ENCODE results near the gene KRT36. TPM values are rescaled to one million over a fixed set of nuclear protein-coding genes. Genes with fewer than 3 reads are reported as not detected.

Gene KRT36
- total and polyA plus RNA-seq, 2 donors (not counting 1 experiment from before 2014, with no cell fraction given) = not detected

DNA sequence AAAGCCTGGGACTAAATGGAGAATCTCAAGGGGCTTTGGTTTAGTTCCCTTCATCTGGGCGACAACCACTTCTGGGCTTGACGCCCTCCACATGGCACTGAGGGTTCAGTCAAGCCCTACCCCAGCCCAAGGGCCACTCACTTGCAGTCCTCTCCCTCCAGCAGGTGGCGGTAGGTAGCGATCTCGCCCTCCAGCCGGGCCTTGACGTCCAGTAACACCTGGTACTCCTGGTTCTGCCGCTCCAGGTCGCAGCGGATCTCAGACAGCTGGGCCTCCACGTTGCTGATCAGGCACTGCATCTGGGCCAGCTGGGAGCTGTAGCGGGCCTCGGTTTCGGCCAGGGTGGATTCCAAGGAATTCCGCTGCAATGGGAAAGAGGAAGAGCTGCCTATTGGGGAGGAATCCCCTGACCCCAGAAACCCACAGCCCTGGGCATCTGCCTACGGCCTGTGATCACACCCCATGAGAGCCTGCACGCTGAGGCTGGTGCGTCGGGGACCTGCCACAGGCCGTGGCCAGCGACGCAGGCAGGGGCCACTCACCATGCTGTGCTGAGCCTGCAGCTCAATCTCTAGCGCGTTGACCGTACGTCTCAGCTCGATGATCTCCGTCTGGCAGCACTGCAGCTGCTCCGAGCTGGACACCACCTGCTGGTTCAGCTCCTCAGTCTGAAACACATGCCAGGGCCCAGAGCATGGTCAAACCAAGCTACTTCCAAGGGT, 2.7 kb downstream of the KRT36 start:
- H3K4me1 ChIP-seq (ENCODE audit: control insufficient read depth in 2 of 2, insufficient read depth in 2 of 2, low read length in 2 of 2) = no peaks in the 10 kb centered on the region
- peaks cover 0 to 4% (median 0%) of the 10 kb centered on the region in 3 donors for H3K9me3 ChIP-seq (ENCODE audit: control extremely low read depth in 1 of 3, control insufficient read depth in 2 of 3, insufficient read depth in 1 of 3, low read length in 2 of 3)
- H3K9ac ChIP-seq (ENCODE audit: low read length) = no peak overlapping the region
- no peaks in the 10 kb centered on the region for H3K4me1 Mint-ChIP-seq
- H3K4me3 Mint-ChIP-seq = no peak overlapping the region
- H3K79me2 ChIP-seq (ENCODE audit: control insufficient read depth, insufficient read depth, low read length) = no peaks in the 10 kb centered on the region
- intact Hi-C loops (cut with micrococcal nuclease) = no loop called here
- 68% methylated on average over 24 of the region's 29 CpGs for WGBS (ENCODE audit: insufficient coverage)
- H3K4me2 ChIP-seq (replicated peaks; ENCODE audit: low read depth, low read length, poor library complexity, severe bottlenecking) = no peak overlapping the region
- H3K9me3 Mint-ChIP-seq (ENCODE audit: insufficient read depth) = no peaks in the 10 kb centered on the region
- H3K36me3 ChIP-seq (replicated peaks in 1 of 2; ENCODE audit: control extremely low read depth in 1 of 2, control insufficient read depth in 1 of 2, extremely low read depth in 1 of 2, insufficient read depth in 2 of 2, low read length in 1 of 2) = no peaks in the 10 kb centered on the region
- ChIA-PET POLR2A (no interaction called here), CTCF (interaction anchor here (0.7 to 1.9 kb wide), 4 partner anchors 62 to 179 kb away, joined by 4 to 5 read pairs (median 4); no protein-coding TSS in a partner anchor)
- H2AFZ ChIP-seq (ENCODE audit: insufficient read depth, low read depth, low read length, poor library complexity, severe bottlenecking) = no peak overlapping the region
- no peaks in the 10 kb centered on the region for H4K20me1 ChIP-seq (ENCODE audit: control insufficient read depth, insufficient read depth, low read length, poor library complexity, severe bottlenecking)
- H3K4me3 ChIP-seq (ENCODE audit: control extremely low read depth in 1 of 5, extremely low read depth in 1 of 5, insufficient read depth in 1 of 5, low read depth in 2 of 5, low read length in 4 of 5) = no peak overlapping the region
- no peak overlapping the region for H3K27ac Mint-ChIP-seq
- peaks cover 28% of the 10 kb centered on the region for H3K27me3 Mint-ChIP-seq
- H3K27me3 ChIP-seq (replicated peaks in 1 of 4; ENCODE audit: control extremely low read depth in 1 of 4, control insufficient read depth in 3 of 4, insufficient read depth in 4 of 4, low read length in 3 of 4) = peaks cover 0 to 7% (median 0%) of the 10 kb centered on the region in 4 experiments
- ATAC-seq (ENCODE audit: low read depth) = no peak
- H3K27ac ChIP-seq (ENCODE audit: low read length in 2 of 2) = no peak overlapping the region
- TF ChIP-seq, protein P1, sequence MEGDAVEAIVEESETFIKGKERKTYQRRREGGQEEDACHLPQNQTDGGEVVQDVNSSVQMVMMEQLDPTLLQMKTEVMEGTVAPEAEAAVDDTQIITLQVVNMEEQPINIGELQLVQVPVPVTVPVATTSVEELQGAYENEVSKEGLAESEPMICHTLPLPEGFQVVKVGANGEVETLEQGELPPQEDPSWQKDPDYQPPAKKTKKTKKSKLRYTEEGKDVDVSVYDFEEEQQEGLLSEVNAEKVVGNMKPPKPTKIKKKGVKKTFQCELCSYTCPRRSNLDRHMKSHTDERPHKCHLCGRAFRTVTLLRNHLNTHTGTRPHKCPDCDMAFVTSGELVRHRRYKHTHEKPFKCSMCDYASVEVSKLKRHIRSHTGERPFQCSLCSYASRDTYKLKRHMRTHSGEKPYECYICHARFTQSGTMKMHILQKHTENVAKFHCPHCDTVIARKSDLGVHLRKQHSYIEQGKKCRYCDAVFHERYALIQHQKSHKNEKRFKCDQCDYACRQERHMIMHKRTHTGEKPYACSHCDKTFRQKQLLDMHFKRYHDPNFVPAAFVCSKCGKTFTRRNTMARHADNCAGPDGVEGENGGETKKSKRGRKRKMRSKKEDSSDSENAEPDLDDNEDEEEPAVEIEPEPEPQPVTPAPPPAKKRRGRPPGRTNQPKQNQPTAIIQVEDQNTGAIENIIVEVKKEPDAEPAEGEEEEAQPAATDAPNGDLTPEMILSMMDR (IDR thresholded peaks at IDR 0.05) = peak; percentile 31
- TF ChIP-seq EZH2 (IDR thresholded peaks at IDR 0.05; ENCODE audit: borderline replicate concordance, insufficient read depth, low read depth, low read length, poor library complexity, severe bottlenecking) = no peak
- peak; percentile 30 for DNase-seq

DNA sequence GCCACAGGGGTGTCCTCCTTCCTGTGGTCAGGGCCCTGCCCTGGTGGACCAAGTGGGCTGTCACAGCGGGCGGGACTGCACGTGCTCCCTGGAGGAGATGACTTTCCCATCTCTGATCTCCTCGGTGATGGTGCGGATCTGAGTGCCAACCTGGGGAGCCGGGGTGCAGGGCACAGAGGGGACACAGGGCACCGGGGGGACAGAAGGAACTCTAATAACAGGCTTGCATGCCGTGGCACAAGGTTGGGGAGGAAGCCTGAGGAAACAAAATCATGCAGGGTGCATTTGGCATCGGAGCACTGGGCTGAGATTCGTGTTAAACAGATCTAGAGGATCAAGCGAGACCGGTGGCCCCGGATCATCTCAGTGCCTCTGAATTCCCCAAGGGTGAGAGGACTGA, 3.4 kb downstream of the KRT36 start:
- intact Hi-C loops (cut with micrococcal nuclease) = no loop called here
- H3K27me3 Mint-ChIP-seq = peaks cover 23% of the 10 kb centered on the region
- WGBS (ENCODE audit: insufficient coverage) = 97% methylated on average over 13 of the region's 13 CpGs

More for the DNA sequence above, 3.4 kb downstream of the KRT36 start:
- Histone ChIP-seq H2AFZ (ENCODE audit: insufficient read depth, low read depth, low read length, poor library complexity, severe bottlenecking) (no peak overlapping the region), H3K27me3 (replicated peaks in 1 of 4; ENCODE audit: control extremely low read depth in 1 of 4, control insufficient read depth in 3 of 4, insufficient read depth in 4 of 4, low read length in 3 of 4) (peaks cover 0 to 7% (median 0%) of the 10 kb centered on the region in 4 experiments), H3K27ac (ENCODE audit: low read length in 2 of 2) (no peak overlapping the region), H4K20me1 (ENCODE audit: control insufficient read depth, insufficient read depth, low read length, poor library complexity, severe bottlenecking) (no peaks in the 10 kb centered on the region), H3K9ac (ENCODE audit: low read length) (no peak overlapping the region), H3K9me3 (ENCODE audit: control extremely low read depth in 1 of 3, control insufficient read depth in 2 of 3, insufficient read depth in 1 of 3, low read length in 2 of 3) (peaks cover 0 to 4% (median 0%) of the 10 kb centered on the region in 3 donors), H3K4me3 (ENCODE audit: control extremely low read depth in 1 of 5, extremely low read depth in 1 of 5, insufficient read depth in 1 of 5, low read depth in 2 of 5, low read length in 4 of 5) (no peak overlapping the region), H3K4me2 (replicated peaks; ENCODE audit: low read depth, low read length, poor library complexity, severe bottlenecking) (no peak overlapping the region), H3K36me3 (replicated peaks in 1 of 2; ENCODE audit: control extremely low read depth in 1 of 2, control insufficient read depth in 1 of 2, extremely low read depth in 1 of 2, insufficient read depth in 2 of 2, low read length in 1 of 2) (no peaks in the 10 kb centered on the region), H3K79me2 (ENCODE audit: control insufficient read depth, insufficient read depth, low read length) (no peaks in the 10 kb centered on the region), H3K4me1 (ENCODE audit: control insufficient read depth in 2 of 2, insufficient read depth in 2 of 2, low read length in 2 of 2) (no peaks in the 10 kb centered on the region)
- ATAC-seq (ENCODE audit: low read depth) = no peak
- no peaks in the 10 kb centered on the region for H3K4me1 Mint-ChIP-seq
- no peaks in the 10 kb centered on the region for H3K9me3 Mint-ChIP-seq (ENCODE audit: insufficient read depth)
- POLR2A ChIA-PET = no interaction called here
- DNase-seq = no peak
- CTCF ChIA-PET = interaction anchor here (1.2 kb wide), 1 partner anchor 63 kb away, joined by 4 read pairs; no protein-coding TSS in a partner anchor
- TF ChIP-seq, protein P1 (IDR thresholded peaks at IDR 0.05) = no peak
- TF ChIP-seq EZH2 (IDR thresholded peaks at IDR 0.05; ENCODE audit: borderline replicate concordance, insufficient read depth, low read depth, low read length, poor library complexity, severe bottlenecking) = no peak
- no peak overlapping the region for H3K4me3 Mint-ChIP-seq
- no peak overlapping the region for H3K27ac Mint-ChIP-seq
